Fibroblast of skin of abdomen (primary cell): Measurements from ENCODE around the gene CTTNBP2NL.

Source experiments
- DNase-seq: peaks from one replicate; pipeline ENCODE4 v3.0.0-alpha.2; 2013

Gene CTTNBP2NL

GRCh38 chr1:112509005-112509659, 113.1 kb downstream of the CTTNBP2NL start:
- DNase-seq = no peak

DNA sequence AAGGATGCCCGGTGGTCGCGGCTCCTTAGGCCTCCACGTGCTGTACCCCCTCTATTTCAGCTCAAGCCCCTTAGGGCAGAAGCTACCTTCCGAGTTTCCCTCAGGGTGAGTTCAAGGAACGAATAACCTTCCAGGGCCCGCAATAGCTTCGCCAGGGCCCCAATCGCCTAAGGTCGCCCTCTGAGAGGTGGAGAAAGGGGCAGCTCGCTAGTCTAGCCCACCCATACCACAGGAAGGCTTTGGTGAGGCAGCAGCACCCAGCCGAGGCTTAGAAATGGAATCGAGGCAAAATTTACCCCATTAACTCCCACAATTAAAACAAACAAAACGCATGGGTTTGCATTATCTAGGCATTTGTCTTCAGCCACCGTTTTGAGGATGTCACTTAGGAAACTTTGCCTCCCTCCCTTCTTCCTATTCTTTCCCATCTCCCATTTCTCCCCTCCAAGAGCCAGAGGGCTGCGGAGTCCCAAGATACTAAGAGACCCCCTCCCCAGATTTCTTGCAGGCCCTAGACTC, 113.7 kb downstream of the CTTNBP2NL start:
- DNase-seq = no peak

DNA sequence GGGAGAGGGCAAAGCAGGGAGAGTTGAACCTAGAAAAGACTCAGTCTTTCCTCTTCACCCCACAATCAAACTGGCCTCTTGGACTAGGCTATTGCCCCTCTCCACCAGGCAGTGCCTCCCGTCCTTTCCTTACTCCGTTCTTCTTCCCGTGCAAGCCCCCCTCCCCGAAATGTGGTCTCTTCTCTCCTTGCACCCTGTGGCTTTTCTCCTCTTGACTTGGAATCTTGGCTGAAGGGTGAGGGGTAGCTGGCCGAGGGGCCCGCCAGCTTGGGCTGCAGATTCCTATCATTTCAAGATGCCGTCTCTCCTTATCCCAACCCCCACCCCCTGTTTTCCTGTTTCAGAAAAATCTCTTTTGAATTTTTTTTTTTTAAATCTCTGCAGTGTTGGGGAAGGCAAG, 114.3 kb downstream of the CTTNBP2NL start:
- no peak for DNase-seq
